Amygdala (tissue), 56 donors: ENCODE measurements around the gene CDH8.

Experiments
- DNase-seq, 56 donors: peaks; one replicate each; lab custom pipeline; 2025; lab: John Stamatoyannopoulos, UW

The CDH8 gene

GRCh38 chr16:61676740-61677139, 359.5 kb downstream of the CDH8 start:
- DNase-seq: no peak

DNA sequence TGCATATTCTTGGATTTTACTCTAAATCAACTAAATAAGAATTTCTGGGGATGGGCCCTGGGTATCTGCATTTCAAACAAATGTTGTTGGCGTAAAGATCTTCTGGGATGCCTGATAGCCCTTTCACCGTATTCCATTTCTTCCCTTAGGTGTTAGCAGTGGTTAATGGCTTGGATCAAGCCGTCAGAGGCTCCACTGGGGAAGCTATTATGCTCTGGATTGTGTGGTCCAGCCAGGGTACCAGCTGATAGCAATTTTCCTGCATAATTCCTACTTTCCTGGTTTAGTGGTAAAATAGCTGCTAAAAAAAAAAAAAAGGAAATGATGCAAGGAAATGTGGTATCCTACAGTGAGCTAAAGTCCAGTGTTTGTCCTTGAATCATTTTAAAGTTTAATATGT, 365.1 kb downstream of the CDH8 start:
- no peak for DNase-seq

DNA sequence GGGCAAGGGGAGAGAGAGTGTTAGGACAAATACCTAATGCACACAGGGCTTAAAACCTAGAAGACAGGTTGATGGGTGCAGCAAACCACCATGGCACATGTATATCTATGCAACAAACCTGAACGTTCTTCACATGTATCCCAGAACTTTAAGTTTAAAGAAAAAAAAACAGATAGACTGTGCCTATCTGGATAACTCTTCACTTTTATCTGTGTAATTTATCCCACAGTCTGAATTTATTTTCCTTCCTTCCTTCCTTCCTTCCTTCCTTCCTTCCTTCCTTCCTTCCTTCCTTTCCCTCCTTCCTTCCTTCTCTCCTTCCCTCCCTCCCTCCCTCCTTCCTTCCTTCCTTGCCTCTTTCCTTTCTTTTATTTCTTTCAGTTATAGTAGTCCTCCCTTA, 370.7 kb downstream of the CDH8 start:
- no peak for DNase-seq

DNA sequence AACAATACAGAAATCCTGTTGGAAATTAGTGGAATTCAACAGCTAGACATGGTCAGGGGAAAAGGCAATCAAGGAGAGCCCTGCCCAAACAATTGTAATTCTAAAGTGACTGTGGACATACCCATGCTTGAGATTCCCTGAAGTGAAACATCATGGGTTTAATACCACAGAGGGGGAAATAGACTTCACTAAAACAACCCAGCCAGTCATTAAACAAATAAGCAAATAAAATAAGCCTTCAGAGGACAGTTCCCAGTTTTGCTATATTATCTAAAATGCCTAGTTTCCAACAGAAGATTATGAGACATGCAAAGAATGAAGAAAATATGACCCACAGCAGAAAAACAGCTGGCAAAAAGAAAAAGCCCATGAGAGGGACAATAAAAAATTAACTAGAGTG, 376.3 kb downstream of the CDH8 start:
- DNase-seq: no peak

DNA sequence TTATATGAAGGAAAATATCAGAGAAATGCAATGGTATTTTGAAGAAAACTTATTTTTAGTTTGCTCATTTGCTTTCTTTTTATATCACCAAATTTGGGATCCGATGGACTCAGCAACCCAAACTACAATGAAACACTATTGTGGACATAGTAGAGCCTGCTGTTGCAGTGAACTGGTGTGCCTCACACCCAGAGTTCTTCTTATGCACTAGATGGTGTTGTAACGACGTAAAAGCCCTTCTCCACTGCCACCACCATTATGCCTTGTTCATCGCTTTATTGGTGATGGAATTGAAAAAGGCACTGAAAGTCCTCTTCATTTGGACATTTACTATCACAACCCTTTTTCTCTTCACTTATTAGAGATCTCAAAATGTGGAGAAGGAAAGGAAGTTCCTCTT, 381.3 kb downstream of the CDH8 start:
- peak in 21 of 56 donors; percentile 0 to 55 (median 12) for DNase-seq

GRCh38 chr16:61653544-61653943, 382.7 kb downstream of the CDH8 start:
- DNase-seq: no peak

DNA sequence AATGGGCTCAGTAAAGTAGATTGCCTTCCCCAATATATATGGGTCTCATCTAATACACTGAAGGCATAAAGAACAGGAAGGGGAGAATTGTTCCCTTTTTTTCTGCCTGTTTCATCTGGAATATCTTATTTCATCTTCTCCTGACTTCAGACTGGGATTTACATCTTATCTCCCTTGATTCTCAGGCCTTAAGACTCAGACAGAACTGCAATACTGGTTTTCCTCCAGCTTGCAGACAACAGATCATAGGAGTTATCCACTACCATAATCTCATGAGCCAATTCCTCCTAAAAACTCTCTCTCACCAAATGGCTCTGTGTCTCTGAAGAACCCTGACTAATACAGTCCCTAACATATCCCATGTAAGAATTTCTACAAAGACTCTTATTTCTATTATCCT, 390.7 kb downstream of the CDH8 start:
- DNase-seq: no peak

GRCh38 chr16:61644736-61645135, 391.5 kb downstream of the CDH8 start:
- no peak for DNase-seq

GRCh38 chr16:61617219-61617783, 418.9 kb downstream of the CDH8 start:
- no peak for DNase-seq

DNA sequence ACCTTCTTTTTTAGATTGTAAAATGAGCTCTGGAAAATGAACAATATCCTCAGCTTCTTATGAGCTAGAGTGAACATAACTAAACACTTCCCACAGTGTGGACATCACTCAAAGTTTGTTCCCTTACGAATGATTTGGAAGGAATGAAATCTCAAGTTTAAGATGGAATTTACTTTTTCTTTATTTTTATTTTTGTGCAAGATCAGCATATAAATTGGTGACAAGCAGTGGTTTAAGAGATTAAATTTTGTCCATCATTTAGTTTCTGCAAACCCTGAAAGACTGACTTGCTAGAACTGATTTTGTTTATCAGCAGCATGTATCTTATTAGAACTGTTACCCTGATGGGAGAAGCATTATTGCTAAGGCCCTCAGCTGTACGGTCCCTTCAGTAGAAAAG, 420.1 kb downstream of the CDH8 start:
- no peak for DNase-seq

- no peak for DNase-seq
Measured at GRCh38 chr16:61611847-61612491, 424.3 kb downstream of the CDH8 start.

- no peak for DNase-seq
Measured at GRCh38 chr16:61606581-61606980, 429.7 kb downstream of the CDH8 start.
